Adrenal gland (tissue), 5 donors: ENCODE data around the gene BNC2.

Source experiments
- CTCF ChIP-seq, 6 experiments: fragments of 450-650 bp in 4 of 6; fragments of 200-600 bp in 2 of 6; sonication (generic) in 1 of 6; IDR thresholded peaks; 1 replicate in 5 of 6; 2 replicates in 1 of 6; pipeline versions ENCODE4 v1.5.1 to v1.8.0; 2016 to 2021; ENCODE audit warnings: antibody characterized with exemption in 6 of 6, mild to moderate bottlenecking in 2 of 6, moderate library complexity in 1 of 6
- POLR2A ChIP-seq, 2 donors: fragments of 450-650 bp; IDR thresholded peaks; one replicate each; pipeline ENCODE4 v1.6.1; 2017; ENCODE audit warnings: antibody characterized with exemption in 2 of 2, mild to moderate bottlenecking in 2 of 2, moderate library complexity in 1 of 2
- donor health status: DM: no; HTN: no; CAD: no.

GRCh38 chr9:16613051-16613450 is 257.4 kb downstream of the BNC2 start:
- no peak for TF ChIP-seq CTCF (IDR thresholded peaks at IDR 0.05)
- no peak for TF ChIP-seq POLR2A (IDR thresholded peaks at IDR 0.05)
